GM12874 (cell line): ENCODE results near the gene VPS13D.

Experiments
- TF ChIP-seq, protein P1 (sequence below): IDR thresholded peaks from 2 replicates; pipeline ENCODE4 v1.5.1; 2011; ENCODE audit warnings: low read depth, mild to moderate bottlenecking, control low read depth, low read length, moderate library complexity; ENCODE audit not compliant: insufficient read depth

The VPS13D gene

DNA sequence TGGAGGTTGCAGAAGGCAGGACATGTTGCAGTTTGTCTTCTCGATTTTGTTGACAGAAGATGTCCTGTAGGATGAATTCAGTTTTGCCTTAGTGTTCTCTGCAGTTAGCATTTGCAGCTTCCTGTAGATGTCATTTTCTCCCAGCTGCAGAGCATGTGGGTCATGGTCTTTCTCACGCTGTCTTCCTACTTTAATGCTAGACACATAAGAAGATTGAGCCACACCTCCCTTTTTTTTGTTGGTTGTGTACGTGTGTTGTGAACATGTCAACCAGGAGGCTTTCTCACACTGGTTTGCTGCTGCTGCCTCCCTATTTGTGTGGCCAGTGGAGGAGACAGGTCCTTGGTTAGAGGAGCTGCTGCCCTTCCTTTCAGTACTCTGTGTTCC is 110.7 kb downstream of the VPS13D start:
- TF ChIP-seq, protein P1, sequence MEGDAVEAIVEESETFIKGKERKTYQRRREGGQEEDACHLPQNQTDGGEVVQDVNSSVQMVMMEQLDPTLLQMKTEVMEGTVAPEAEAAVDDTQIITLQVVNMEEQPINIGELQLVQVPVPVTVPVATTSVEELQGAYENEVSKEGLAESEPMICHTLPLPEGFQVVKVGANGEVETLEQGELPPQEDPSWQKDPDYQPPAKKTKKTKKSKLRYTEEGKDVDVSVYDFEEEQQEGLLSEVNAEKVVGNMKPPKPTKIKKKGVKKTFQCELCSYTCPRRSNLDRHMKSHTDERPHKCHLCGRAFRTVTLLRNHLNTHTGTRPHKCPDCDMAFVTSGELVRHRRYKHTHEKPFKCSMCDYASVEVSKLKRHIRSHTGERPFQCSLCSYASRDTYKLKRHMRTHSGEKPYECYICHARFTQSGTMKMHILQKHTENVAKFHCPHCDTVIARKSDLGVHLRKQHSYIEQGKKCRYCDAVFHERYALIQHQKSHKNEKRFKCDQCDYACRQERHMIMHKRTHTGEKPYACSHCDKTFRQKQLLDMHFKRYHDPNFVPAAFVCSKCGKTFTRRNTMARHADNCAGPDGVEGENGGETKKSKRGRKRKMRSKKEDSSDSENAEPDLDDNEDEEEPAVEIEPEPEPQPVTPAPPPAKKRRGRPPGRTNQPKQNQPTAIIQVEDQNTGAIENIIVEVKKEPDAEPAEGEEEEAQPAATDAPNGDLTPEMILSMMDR, result no peak

DNA sequence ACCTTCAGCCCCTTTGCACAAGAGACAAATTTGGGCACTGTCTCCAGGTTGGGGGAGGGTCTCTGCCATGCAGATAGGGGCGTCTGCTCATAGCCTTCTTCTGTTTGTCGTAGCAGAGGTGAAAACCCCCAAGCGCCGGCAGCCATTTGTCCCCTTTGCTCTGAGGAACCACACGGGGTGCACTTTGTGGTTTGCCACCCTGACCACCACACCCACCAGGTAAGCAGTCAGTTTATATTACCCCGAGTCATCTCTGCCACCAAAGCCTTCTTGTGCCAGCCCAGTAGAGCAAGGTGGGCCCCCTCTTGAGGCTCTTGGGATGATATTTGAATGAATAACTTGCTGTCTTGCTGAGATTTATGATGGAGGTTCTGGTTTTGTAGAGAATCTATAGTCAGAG is 111.8 kb downstream of the VPS13D start:
- TF ChIP-seq, protein P1, result no peak

DNA sequence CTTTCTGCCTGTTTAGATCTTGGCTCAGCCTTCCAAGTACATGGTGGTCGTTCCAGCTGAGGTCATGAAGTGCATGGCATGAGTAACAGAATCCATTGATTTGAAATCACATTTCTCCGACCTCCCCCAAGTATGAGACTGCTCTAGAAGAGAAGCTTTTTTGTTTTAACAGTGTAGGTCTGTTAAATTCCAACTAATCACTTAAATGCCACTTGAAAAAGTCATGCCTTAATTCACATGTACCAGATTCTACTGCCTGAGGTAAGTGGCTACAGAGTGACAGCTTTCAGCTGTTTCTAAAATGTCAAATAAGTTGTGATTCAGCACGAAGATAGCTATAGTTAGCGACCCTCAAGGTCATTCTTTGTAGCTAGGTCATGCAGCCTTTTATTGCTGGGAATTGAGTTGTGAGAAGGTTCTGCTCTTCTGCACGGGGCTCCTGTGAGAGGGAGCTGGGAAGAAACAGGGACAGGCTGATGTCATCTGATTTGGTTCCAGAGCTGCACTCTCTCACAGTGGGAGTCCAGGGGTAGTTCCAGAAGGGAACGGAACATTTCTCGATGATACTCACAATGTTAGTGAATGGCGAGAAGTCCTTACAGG is 112.7 kb downstream of the VPS13D start:
- TF ChIP-seq, protein P1, result no peak

DNA sequence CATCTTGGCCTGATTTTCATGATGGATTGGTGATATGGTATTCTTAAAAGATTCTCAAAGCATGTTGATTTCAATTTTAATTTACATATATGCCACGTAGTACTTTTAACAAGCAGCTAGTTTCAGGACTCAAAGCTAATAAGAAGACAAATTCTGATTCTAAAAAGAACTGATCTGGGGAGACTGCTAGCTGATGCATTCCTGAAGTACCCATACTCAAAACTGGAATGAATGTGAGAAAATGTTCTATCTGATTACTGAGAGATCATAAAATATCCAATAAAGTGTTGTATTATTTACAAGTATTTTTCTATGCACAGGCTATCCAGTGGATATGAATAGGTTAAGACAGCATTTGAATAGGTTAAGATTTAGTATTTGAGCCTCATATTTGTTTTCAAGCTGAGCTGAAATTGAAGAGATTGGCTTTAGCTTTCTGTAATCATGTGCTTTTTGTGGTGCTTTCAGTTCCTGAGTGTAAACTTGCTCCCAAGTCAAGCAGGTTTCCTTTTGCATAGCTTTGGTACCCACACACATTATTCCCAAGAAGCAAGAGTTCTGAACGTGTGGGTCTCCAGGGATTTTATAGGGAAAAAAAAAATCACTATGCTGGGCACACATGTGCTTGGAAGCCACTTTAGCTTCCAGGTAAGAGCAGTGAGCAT is 114.1 kb downstream of the VPS13D start:
- TF ChIP-seq, protein P1, result no peak

DNA sequence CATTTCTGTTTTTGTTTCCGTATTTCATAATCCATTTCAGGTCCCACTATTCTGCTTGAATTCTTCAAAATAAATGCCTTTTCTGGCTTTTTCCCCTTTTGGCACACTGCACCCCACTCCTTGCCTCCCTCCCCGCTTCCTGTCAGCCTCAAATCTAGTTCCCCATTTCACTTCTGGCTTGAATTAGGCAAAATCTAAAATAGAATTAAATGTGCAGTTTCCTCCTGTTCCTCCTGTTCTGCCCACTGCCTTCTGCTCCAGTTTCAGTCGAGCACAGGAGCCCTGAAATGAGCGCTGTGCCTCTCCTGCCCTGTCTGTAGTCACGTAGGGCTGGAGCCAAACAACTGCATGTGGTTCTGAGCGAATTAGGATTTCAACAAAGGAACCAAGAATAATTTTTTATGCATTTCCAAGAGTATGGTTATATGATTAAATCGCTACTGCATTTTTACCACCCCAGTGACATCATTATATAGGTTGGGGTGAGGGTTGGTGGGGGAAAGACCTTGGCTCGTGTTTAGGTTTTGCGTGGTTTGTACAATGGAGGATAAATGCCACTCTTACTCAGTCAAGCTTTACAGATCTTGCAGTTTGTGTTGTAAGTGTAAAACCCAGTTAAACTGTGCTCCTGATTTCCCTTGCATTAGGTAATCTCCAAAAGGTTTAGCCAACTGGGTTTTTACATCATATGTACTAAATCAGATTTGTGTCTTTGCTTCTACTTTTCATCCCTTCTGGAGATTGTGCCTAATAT is 114.9 kb downstream of the VPS13D start:
- TF ChIP-seq, protein P1, result no peak

DNA sequence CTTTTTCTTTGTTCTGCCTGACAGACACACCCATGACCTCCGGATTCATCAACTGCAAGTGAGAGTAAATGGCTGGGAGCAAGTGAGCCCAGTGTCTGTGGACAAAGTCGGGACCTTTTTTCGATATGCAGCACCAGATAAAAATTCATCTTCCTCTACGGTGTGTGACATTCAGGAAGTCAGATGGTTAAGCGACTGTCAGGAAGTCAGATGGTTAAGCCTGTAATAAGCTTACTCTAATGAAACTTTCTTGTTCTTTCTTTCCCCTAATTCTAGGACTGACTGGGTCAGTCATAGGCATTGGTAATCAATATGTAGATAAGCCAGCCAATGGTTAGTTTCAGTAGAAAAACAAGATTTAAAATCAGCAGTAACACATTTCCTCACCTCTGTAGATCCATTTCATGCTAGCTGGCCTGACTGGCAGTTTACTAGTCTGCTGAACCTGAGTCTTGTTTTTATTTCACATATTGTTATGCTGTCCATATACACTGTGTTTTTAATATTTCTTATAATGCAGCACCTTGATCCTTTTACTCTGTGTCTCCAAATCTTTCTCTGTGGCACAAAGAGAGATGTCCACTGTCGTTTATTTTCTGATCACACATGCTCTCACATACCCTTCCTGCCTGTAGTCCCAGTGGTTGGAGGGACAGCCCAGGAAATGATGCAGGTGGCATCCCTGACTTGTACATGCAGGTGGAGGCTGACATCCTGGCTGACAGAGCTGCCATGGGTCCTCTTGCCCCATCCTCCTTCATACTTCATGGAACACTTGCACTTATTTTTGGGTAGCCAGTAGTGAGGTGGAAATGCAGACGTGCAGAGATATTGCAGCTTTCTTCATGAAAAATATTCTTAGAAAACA is 115.8 kb downstream of the VPS13D start:
- TF ChIP-seq, protein P1, result no peak
